ENCODE results near the gene SMNDC1.

GRCh38 chr10:110274072-110274627 is 30.6 kb downstream of the SMNDC1 start:
- TF ChIP-seq CTCF (IDR thresholded peaks at IDR 0.05) (no peak), POLR2AphosphoS5 (IDR thresholded peaks at IDR 0.05) (no peak)

All from suprapubic skin (tissue), 3 donors.